CD14-positive monocyte (primary cell): ENCODE results near the gene HDAC7. TPM values are rescaled to one million over a fixed set of nuclear protein-coding genes. Genes with fewer than 3 reads are reported as not detected.
A peak's percentile ranks its signal among the peaks of the same experiment; 100 is the strongest.
"Not testable (repeated sequence)": the region's sequence is repeated elsewhere in the genome, so short reads cannot be mapped to it uniquely, and the experiment has no call there.

Experiments
- DNase-seq, 3 donors: peaks; one replicate each; pipeline ENCODE4 v3.0.0-alpha.2; 2011 to 2022
- H2AFZ ChIP-seq: 2 replicates; pipeline ENCODE4 v1.6.0; 2012; ENCODE audit warnings: mild to moderate bottlenecking, low read depth, low read length, inconsistent platforms; ENCODE audit not compliant: insufficient read depth, poor library complexity, severe bottlenecking
- H3K27ac ChIP-seq, 2 donors: 1 replicate in 1 of 2; 2 replicates in 1 of 2; pipeline ENCODE4 v1.5.1; 2012 to 2013; ENCODE audit warnings: low read length in 2 of 2, control low read depth in 1 of 2, inconsistent platforms in 1 of 2, low read depth in 1 of 2, mild to moderate bottlenecking in 1 of 2
- H3K27me3 ChIP-seq, 2 donors: one replicate each; pipeline versions ENCODE4 v1.6.0 to v1.6.1; 2011 to 2013; ENCODE audit warnings: low read length in 2 of 2; ENCODE audit not compliant: control insufficient read depth in 2 of 2, insufficient read depth in 2 of 2
- H3K36me3 ChIP-seq, 2 donors: replicated peaks in 1 of 2; 1 replicate in 1 of 2; 2 replicates in 1 of 2; pipeline versions ENCODE4 v1.5.1 to v1.6.1; 2012 to 2013; ENCODE audit warnings: low read length in 2 of 2, control low read depth in 1 of 2, inconsistent platforms in 1 of 2, mild to moderate bottlenecking in 1 of 2; ENCODE audit not compliant: insufficient read depth in 2 of 2, control insufficient read depth in 1 of 2
- H3K4me1 ChIP-seq, 2 donors: 1 replicate in 1 of 2; 2 replicates in 1 of 2; pipeline versions ENCODE4 v1.5.1 to v1.6.1; 2012 to 2013; ENCODE audit warnings: low read length in 2 of 2, control low read depth in 1 of 2, inconsistent platforms in 1 of 2, mild to moderate bottlenecking in 1 of 2, moderate library complexity in 1 of 2; ENCODE audit not compliant: insufficient read depth in 2 of 2, control insufficient read depth in 1 of 2
- H3K4me2 ChIP-seq: replicated peaks from 2 replicates; pipeline ENCODE3; 2012; ENCODE audit warnings: low read length, moderate library complexity, mild to moderate bottlenecking; ENCODE audit not compliant: poor library complexity, severe bottlenecking; ENCODE audit errors: extremely low read depth
- H3K4me3 ChIP-seq, 3 experiments: fragments of 200-600 bp in 1 of 3; sonication (generic) in 1 of 3; replicated peaks in 1 of 3; 1 replicate in 2 of 3; 2 replicates in 1 of 3; pipeline ENCODE4 v1.5.1; 2011 to 2013; ENCODE audit warnings: low read length in 3 of 3, mild to moderate bottlenecking in 3 of 3, control low read depth in 2 of 3, low read depth in 2 of 3, inconsistent platforms in 1 of 3, moderate library complexity in 1 of 3
- H3K79me2 ChIP-seq: 2 replicates; pipeline ENCODE4 v1.6.0; 2012; ENCODE audit warnings: mild to moderate bottlenecking, control low read depth, inconsistent platforms, low read length, moderate library complexity; ENCODE audit not compliant: insufficient read depth
- H3K9ac ChIP-seq: 2 replicates; pipeline ENCODE4 v1.6.0; 2017; ENCODE audit warnings: low read length, mild to moderate bottlenecking; ENCODE audit not compliant: insufficient read depth, poor library complexity, severe bottlenecking
- H3K9me3 ChIP-seq, 2 donors: replicated peaks in 1 of 2; 1 replicate in 1 of 2; 2 replicates in 1 of 2; pipeline versions ENCODE4 v1.5.1 to v1.6.1; 2012 to 2013; ENCODE audit warnings: low read length in 2 of 2, control low read depth in 1 of 2; ENCODE audit not compliant: control insufficient read depth in 1 of 2, insufficient read depth in 1 of 2
- H4K20me1 ChIP-seq: 2 replicates; pipeline ENCODE4 v1.6.0; 2012; ENCODE audit warnings: mild to moderate bottlenecking, low read length, control low read depth, moderate library complexity; ENCODE audit not compliant: insufficient read depth
- H3K27ac Mint-ChIP-seq, 7 donors: one replicate each; pipeline ENCODE4 v1.8.0; 2020; ENCODE audit warnings: mild to moderate bottlenecking in 7 of 7, mixed read lengths in 7 of 7, moderate library complexity in 6 of 7, inconsistent platforms in 2 of 7
- H3K27me3 Mint-ChIP-seq, 3 donors: one replicate each; pipeline ENCODE4 v1.8.0; 2021 to 2022; ENCODE audit warnings: low read depth in 3 of 3, mild to moderate bottlenecking in 3 of 3, mixed read lengths in 3 of 3, moderate library complexity in 3 of 3, inconsistent platforms in 1 of 3
- H3K36me3 Mint-ChIP-seq, 2 donors: one replicate each; pipeline ENCODE4 v1.8.0; 2020; ENCODE audit warnings: mixed read lengths in 2 of 2, inconsistent platforms in 1 of 2, mild to moderate bottlenecking in 1 of 2
- H3K4me1 Mint-ChIP-seq: one replicate; pipeline ENCODE4 v1.8.0; 2020; ENCODE audit warnings: mild to moderate bottlenecking, mixed read lengths
- H3K4me3 Mint-ChIP-seq, 2 donors: one replicate each; pipeline ENCODE4 v1.8.0; 2020; ENCODE audit warnings: mild to moderate bottlenecking in 2 of 2, mixed read lengths in 2 of 2, moderate library complexity in 1 of 2
- H3K9me3 Mint-ChIP-seq, 7 donors: one replicate each; pipeline ENCODE4 v1.8.0; 2020 to 2022; ENCODE audit warnings: mixed read lengths in 7 of 7, mild to moderate bottlenecking in 6 of 7, moderate library complexity in 6 of 7, inconsistent platforms in 2 of 7
- WGBS: methylation state at CpG from one replicate; pipeline ENCODE4 v1.1.5; 2013; ENCODE audit warnings: missing lambda C conversion rate; ENCODE audit not compliant: insufficient coverage; 5-methylcytosine and 5-hydroxymethylcytosine counted together
- intact Hi-C, 2 donors: fragments of 100-400 bp; cut with micrococcal nuclease; formaldehyde crosslinking; loops; one replicate each; pipeline versions ENCODE4 v1.15.0 to v1.15.1; 2023
- polyA plus RNA-seq, 3 donors: library from polyadenylated mRNA; depleted of rRNA in 1 of 3; unstranded in 2 of 3; stranded (reverse) in 1 of 3; fragments of 300-500 nt in 2 of 3; fragments of >200 nt in 1 of 3; fragmentation: Illumina TruSeq in 2 of 3; gene quantifications; 1 replicate in 2 of 3; 2 replicates in 1 of 3; pipeline ENCODE4 v1.2.3, GENCODE V29; 2012 to 2021
- TF ChIP-seq, protein P1 (sequence below): fragments of 200-600 bp; IDR thresholded peaks from one replicate; pipeline ENCODE4 v1.8.0; 2022; ENCODE audit warnings: antibody characterized with exemption, mild to moderate bottlenecking

Gene HDAC7
- polyA plus RNA-seq, 3 donors: 5.9 to 79.2 (median 8.4) TPM

DNA sequence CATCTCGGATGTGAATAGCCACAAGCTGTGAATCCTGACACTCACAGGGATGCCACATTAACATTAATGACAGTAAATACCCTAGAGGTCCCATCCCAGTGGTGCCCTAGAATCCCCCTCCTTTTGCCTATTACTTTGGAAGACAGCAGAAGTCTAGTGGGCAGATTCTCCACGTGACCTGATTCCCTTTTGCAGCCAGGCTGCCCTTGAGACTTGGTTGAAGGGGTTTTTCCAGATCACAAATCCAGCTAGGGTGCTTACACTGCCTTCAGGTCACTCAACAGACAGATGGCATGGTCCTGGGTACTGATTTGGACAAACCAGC, 8.7 kb downstream of the HDAC7 start:
- H3K27ac Mint-ChIP-seq: peak overlapping the region; percentile 91 to 100 (median 94)
- WGBS: 29% methylated on average over 1 of the region's 2 CpGs
- no peak overlapping the region for H2AFZ ChIP-seq
- TF ChIP-seq, protein P1, sequence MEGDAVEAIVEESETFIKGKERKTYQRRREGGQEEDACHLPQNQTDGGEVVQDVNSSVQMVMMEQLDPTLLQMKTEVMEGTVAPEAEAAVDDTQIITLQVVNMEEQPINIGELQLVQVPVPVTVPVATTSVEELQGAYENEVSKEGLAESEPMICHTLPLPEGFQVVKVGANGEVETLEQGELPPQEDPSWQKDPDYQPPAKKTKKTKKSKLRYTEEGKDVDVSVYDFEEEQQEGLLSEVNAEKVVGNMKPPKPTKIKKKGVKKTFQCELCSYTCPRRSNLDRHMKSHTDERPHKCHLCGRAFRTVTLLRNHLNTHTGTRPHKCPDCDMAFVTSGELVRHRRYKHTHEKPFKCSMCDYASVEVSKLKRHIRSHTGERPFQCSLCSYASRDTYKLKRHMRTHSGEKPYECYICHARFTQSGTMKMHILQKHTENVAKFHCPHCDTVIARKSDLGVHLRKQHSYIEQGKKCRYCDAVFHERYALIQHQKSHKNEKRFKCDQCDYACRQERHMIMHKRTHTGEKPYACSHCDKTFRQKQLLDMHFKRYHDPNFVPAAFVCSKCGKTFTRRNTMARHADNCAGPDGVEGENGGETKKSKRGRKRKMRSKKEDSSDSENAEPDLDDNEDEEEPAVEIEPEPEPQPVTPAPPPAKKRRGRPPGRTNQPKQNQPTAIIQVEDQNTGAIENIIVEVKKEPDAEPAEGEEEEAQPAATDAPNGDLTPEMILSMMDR: no peak
- H3K9me3 ChIP-seq: no peaks in the 10 kb centered on the region
- intact Hi-C loops: loop anchor here in 1 of 2 donors (10.0 kb wide), 1 partner anchor 94 kb away; the partner anchor contains the start of gene VDR
- H3K4me2 ChIP-seq: peak overlapping the region; percentile 39
- peak overlapping the region; percentile 87 to 99 for H3K27ac ChIP-seq
- H3K4me1 ChIP-seq: peaks cover 86 to 98% of the 10 kb centered on the region in 2 donors
- peaks cover 18 to 24% of the 10 kb centered on the region in 2 donors for H3K36me3 Mint-ChIP-seq
- no peaks in the 10 kb centered on the region for H3K9me3 Mint-ChIP-seq
- peak overlapping the region in 1 of 3 experiments; percentile 21 for H3K4me3 ChIP-seq
- no peaks in the 10 kb centered on the region for H3K27me3 ChIP-seq
- peak in 1 of 3 donors; percentile 60 for DNase-seq
- peaks cover 98% of the 10 kb centered on the region for H3K79me2 ChIP-seq
- peaks cover 0 to 3% (median 0%) of the 10 kb centered on the region in 3 donors for H3K27me3 Mint-ChIP-seq
- peaks cover 11% of the 10 kb centered on the region for H4K20me1 ChIP-seq
- peak overlapping the region in 1 of 2 donors; percentile 59 for H3K4me3 Mint-ChIP-seq
- H3K36me3 ChIP-seq: peaks cover 2% of the 10 kb centered on the region in 2 donors
- H3K4me1 Mint-ChIP-seq: peaks cover 90% of the 10 kb centered on the region
- H3K9ac ChIP-seq: no peak overlapping the region

DNA sequence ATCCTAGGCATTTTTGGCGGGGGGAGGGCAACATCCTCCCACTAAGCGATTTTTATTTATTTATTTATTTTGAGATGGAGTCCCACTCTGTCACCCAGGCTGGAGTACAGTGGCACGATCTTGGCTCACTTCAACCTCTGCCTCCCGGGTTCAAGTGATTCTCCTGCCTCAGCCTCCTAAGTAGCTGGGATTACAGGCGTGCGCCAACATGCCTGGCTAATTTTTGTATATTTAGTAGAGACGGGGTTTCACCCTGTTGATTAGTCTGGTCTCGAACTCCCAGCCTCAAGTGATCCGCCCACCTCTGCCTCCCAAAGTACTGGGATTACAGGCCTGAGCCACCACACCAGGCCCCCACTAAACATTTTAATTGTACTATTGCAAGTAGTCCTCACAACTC, 10.2 kb downstream of the HDAC7 start:
- H3K4me3 Mint-ChIP-seq, H3K27me3 ChIP-seq, DNase-seq, H3K9me3 Mint-ChIP-seq, H3K4me2 ChIP-seq, H3K27me3 Mint-ChIP-seq, H3K9ac ChIP-seq, H2AFZ ChIP-seq, H3K4me3 ChIP-seq, H3K9me3 ChIP-seq: not testable (repeated sequence)
- Histone ChIP-seq H3K79me2 (peaks cover 98% of the 10 kb centered on the region), H4K20me1 (peaks cover 17% of the 10 kb centered on the region), H3K27ac (peak overlapping the region; percentile 87 to 99), H3K4me1 (peaks cover 71 to 85% of the 10 kb centered on the region in 2 donors), H3K36me3 (peaks cover 11 to 16% of the 10 kb centered on the region in 2 donors)
- Mint-ChIP-seq H3K4me1 (peaks cover 90% of the 10 kb centered on the region), H3K36me3 (peaks cover 25 to 35% of the 10 kb centered on the region in 2 donors), H3K27ac (peak overlapping the region; percentile 91 to 100 (median 94))
- intact Hi-C loops: loop anchor here in 1 of 2 donors (2.0 kb wide), 1 partner anchor 13 kb away; no protein-coding TSS in a partner anchor
- WGBS: no CpG with 5 or more reads among the region's 9 CpGs
- TF ChIP-seq, protein P1: peak; percentile 12
